Astrocyte of the cerebellum (primary cell): ENCODE data around the gene ST6GALNAC6.
A peak's percentile ranks its signal among the peaks of the same experiment; 100 is the strongest.

ENCODE experiments used
- DNase-seq: peaks from one replicate; pipeline ENCODE4 v3.0.0-alpha.2; 2011; ENCODE audit warnings: low read depth
- H3K4me3 ChIP-seq: 2 replicates; pipeline ENCODE4 v1.5.1; 2011; ENCODE audit warnings: mild to moderate bottlenecking, low read depth, low read length, moderate library complexity
- in situ Hi-C: cut with HindIII; loops from 2 replicates; pipeline ENCODE4 v1.10.0; 2017; ENCODE audit warnings: low sequenced_read_pairs
- TF ChIP-seq, protein P1 (sequence below): IDR thresholded peaks from 2 replicates; pipeline ENCODE4 v1.5.1; 2012; ENCODE audit warnings: low read length, low read depth, moderate library complexity, mild to moderate bottlenecking; ENCODE audit errors: missing control alignments

Gene ST6GALNAC6

DNA sequence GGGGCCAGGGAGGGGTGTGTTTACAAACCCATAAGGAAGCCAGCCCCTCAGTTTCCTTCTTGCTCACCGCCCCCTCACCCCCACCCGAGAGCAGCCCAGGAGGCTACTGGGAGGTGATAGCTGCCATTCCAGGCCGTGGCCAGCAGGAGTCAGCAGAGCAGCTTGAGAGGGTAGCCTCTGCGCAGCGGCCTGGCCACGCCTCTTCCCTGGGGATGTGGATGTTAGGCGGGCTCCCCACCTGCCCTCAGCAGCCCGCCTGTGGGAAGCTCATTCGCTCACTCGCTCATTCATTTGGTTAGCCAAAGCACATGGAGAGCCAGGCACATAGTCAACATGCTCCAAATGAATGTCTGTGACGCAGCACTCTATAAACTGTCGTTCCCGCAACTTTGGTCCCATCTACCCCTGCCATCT is 44.3 kb upstream of the ST6GALNAC6 start:
- in situ Hi-C loops = no loop called here

DNA sequence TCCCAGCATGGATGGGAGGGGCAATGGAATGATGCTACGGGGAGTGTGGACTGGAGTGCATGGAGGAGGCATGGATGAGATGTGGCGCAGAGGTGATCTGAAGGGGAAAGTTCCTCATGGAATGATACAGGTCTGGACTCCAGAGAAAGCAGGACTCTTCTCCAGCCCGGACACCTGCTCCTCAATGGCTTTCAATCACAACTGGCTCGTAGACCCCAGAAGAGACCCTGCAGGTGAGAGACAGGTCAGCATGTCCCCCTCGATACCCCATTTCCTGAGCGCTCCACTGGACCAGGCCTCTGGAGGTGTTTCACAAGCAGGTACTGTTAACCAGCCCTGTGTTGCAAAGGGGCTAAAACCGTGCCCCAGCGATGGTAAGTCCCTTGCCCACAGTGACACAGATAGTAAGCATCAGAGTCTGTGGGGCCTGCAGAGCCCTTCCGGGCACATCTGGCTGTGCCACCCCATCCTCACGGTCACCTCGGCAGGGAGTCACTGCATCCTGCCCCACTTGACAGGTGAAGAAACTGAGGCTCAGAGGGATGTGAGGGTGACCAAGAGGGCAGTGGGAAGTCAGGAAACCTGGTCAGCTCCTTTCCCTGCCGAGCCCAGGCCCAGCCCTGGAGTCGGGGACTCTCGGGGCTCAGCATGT is 43.7 kb upstream of the ST6GALNAC6 start:
- TF ChIP-seq, protein P1, sequence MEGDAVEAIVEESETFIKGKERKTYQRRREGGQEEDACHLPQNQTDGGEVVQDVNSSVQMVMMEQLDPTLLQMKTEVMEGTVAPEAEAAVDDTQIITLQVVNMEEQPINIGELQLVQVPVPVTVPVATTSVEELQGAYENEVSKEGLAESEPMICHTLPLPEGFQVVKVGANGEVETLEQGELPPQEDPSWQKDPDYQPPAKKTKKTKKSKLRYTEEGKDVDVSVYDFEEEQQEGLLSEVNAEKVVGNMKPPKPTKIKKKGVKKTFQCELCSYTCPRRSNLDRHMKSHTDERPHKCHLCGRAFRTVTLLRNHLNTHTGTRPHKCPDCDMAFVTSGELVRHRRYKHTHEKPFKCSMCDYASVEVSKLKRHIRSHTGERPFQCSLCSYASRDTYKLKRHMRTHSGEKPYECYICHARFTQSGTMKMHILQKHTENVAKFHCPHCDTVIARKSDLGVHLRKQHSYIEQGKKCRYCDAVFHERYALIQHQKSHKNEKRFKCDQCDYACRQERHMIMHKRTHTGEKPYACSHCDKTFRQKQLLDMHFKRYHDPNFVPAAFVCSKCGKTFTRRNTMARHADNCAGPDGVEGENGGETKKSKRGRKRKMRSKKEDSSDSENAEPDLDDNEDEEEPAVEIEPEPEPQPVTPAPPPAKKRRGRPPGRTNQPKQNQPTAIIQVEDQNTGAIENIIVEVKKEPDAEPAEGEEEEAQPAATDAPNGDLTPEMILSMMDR = no peak
- no peak overlapping the region for H3K4me3 ChIP-seq
- no peak for DNase-seq
- in situ Hi-C loops = no loop called here

More for the DNA sequence above, 44.3 kb upstream of the ST6GALNAC6 start:
- H3K4me3 ChIP-seq = no peak overlapping the region
- no peak for DNase-seq
- TF ChIP-seq, protein P1 = peak; percentile 93

DNA sequence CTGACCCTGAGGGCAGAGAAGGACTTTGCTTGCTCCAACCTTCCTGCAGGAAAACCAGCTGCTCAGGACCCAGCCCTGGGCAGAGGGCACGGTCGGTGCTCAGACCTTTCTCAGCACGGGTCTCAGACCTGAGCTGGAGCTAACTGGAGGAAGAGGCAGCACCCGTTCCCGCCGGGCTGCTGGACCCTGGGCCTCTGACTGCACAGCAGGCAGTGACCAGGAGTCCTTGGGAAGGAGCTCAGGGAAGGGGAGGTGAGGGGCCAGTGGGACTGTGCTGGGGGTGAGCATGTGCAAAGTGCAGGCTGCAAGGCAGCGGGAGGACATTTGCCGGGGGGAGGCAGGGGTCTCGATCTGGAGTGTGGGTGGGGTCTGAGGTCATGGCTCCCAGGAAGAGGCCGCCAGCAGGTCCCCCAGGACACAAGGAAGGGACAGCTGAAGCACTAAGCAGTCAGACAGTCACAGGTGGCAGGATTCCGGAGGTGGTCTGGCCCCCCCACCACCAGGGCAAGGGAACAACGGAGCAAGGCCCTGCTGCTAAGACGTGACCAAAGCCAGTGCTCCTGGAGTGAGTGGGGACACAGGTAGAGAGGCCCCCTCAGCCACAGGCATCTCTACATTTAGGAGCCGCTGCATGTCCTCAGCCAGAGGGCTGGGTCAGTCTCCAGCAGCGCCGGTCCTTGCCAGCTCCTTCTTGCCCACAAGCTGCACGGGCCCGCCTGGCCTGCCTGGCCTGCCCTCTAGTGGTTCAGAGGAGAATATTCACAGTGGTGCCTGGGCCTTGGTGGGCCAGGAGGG is 43.0 kb upstream of the ST6GALNAC6 start:
- in situ Hi-C loops = no loop called here
- DNase-seq = no peak
- no peak overlapping the region for H3K4me3 ChIP-seq
- TF ChIP-seq, protein P1 = peak; percentile 90

DNA sequence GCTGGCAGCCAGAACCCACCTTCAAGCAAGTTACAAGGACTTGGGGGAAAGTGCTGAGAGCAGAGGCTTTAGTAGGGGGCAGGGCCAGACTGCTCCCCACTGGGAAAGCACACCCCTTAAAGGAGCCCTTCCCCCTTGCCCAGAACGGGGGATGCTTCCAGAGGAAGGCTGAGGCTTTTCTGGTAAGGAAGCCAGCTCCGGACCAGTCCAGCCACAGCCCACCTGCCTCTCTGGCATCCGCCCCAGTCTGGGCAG is 42.5 kb upstream of the ST6GALNAC6 start:
- TF ChIP-seq, protein P1 = no peak
- in situ Hi-C loops = no loop called here
- no peak overlapping the region for H3K4me3 ChIP-seq
- DNase-seq = no peak

DNA sequence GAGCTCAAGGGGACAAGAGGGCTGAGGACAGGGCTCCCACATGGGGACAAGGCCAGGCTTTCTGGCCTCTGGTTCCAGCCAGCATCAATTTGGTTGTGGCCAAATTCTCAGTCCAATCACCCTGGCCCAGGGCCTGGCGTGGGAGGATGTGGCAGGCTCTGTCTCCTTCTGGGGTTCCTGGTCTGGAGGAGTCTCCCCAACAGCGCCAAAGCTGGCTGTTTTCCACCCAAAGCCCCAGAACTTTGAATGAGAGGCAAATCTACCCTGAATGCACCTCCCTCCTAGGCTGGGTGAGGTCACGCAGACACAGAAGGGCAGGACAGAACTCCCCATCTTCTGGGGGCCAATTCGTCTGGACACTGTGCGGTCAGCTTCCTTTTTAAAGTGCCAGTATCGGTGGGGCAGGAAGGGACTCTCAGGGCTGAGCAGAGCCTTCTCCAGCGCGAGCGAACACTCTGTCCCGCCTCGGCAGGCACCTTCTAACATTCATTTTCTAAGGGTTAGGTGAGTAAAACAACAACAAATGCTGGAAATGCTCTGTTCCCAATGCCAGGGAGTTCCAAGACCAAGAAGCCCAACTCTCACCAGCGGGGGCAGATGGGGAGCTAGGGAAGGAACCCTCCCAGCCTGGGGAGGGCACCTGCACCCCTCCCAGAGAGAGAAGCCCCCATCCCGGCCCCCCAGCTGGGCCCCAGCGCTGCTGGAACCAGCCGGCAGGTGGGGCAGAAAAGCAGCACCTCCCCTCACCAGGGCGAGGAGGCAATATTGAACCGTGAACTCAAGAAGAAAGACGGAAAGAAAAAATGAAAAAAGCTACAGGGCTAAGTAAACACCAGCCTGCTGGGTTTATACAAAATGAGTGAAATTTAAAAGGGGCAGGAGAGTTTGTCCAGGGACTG is 41.9 kb upstream of the ST6GALNAC6 start:
- no peak for DNase-seq
- in situ Hi-C loops = no loop called here
- TF ChIP-seq, protein P1 = no peak
- H3K4me3 ChIP-seq = no peak overlapping the region

DNA sequence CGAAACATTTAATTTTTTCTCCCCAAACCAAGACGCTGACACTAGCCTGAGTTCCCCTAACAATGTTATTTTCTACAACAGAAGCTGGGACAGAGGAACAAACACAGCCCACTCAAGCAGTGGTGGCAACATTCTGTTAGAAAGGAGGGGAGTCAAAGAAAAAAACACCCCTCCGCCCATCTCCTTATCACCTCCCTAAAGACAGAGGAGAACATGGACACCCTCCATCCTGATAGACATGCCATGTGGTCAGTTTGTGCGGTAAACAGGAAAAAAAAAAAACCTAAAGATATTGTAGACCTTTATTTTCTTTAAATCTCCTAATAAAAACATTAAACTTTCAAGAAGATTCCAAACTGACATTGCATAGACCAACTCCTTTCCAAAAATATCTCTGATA is 41.2 kb upstream of the ST6GALNAC6 start:
- H3K4me3 ChIP-seq = no peak overlapping the region
- no peak for DNase-seq
- in situ Hi-C loops = no loop called here
- TF ChIP-seq, protein P1 = no peak
